Measurements from ENCODE around the gene CNOT2. TPM values are rescaled to one million over a fixed set of nuclear protein-coding genes. Genes with fewer than 3 reads are reported as not detected.

The CNOT2 gene
- total RNA-seq, 1 experiment from 2014 or later, result 85.4 TPM

DNA sequence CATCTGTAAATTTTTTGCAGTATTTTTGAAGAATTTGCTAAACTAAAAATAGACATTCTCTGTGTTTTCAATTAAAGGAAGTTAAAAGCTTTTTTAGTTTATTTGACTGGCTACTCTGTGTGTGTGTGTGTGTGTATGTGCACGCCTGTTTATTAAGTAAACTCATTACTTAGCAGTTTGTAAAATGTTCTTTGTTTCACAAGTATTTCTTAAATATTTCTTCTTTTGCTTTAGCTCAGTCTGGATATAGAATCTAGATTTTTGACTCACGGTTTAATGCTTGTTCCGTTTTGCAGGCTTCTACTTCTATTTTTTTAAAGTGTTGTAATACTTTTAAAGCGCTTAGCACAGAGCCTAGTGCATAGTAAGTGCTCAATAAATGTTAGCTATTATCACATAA, 76.4 kb downstream of the CNOT2 start:
- H3K9me2 ChIP-seq (ENCODE audit: insufficient read depth), result no peaks in the 10 kb centered on the region
- no peaks in the 10 kb centered on the region for H3K27me3 ChIP-seq (ENCODE audit: insufficient read depth, low read depth)
- no peak overlapping the region for H3K27ac ChIP-seq
- no peak overlapping the region for H2AFZ ChIP-seq
- H3K79me2 ChIP-seq (ENCODE audit: low read depth), result 0 out of 2 replicates have a peak, but pooled peaks cover 3% of the 10 kb centered on the region
- POLR2A ChIA-PET (ENCODE audit: unreplicated experiment), result interaction anchor here (0.6 kb wide), 1 partner anchor 130 kb away, joined by 4 read pairs; no protein-coding TSS in a partner anchor
- no peak overlapping the region for H3K4me2 ChIP-seq
- H3K36me3 ChIP-seq (ENCODE audit: low read depth), result no peaks in the 10 kb centered on the region; the same call in 1 of the 2 replicates
- H3F3A ChIP-seq (ENCODE audit: insufficient read depth, low read depth), result 0 out of 2 replicates have a peak, but pooled peaks cover 2% of the 10 kb centered on the region
- TF ChIP-seq, protein P1, sequence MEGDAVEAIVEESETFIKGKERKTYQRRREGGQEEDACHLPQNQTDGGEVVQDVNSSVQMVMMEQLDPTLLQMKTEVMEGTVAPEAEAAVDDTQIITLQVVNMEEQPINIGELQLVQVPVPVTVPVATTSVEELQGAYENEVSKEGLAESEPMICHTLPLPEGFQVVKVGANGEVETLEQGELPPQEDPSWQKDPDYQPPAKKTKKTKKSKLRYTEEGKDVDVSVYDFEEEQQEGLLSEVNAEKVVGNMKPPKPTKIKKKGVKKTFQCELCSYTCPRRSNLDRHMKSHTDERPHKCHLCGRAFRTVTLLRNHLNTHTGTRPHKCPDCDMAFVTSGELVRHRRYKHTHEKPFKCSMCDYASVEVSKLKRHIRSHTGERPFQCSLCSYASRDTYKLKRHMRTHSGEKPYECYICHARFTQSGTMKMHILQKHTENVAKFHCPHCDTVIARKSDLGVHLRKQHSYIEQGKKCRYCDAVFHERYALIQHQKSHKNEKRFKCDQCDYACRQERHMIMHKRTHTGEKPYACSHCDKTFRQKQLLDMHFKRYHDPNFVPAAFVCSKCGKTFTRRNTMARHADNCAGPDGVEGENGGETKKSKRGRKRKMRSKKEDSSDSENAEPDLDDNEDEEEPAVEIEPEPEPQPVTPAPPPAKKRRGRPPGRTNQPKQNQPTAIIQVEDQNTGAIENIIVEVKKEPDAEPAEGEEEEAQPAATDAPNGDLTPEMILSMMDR (conservative IDR thresholded peaks at IDR 0.05), result no peak
- TF ChIP-seq EZH2 (IDR thresholded peaks at IDR 0.05; ENCODE audit: low read depth), result no peak
- no peaks in the 10 kb centered on the region for H3K4me1 ChIP-seq (replicated peaks; ENCODE audit: insufficient read depth)
- peaks cover 15% of the 10 kb centered on the region for H4K20me1 ChIP-seq (ENCODE audit: insufficient read depth)
- no peak for DNase-seq
- intact Hi-C loops (cut with micrococcal nuclease; ENCODE audit: unreplicated experiment), result no loop called here
- BruUV-seq (replicated peaks), result no TSS peak
- CTCF ChIA-PET, result no interaction called here
- no peak overlapping the region for H3K4me3 ChIP-seq
- no peaks in the 10 kb centered on the region for H3K9me3 ChIP-seq (ENCODE audit: insufficient read depth, low read depth)

DNA sequence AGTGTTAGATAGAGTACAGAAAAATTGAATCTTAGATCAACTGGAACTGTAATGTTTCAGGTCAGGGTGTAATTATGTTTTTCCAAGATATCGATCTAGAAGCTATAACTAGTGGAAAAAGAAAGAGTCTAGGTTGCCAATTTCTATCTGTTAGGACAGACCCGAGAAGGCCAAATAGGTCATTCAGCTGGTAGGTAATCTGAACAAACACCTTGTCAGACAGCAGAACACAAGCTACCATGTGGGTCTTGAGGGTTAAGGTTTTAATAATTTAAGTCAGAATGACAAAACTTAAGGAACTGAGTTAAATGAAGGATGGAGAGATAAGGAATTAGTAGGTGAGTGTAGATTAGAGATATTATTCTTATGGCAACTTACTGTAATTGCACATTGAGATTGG, 78.0 kb downstream of the CNOT2 start:
- H3K4me3 ChIP-seq, result no peak overlapping the region
- CTCF ChIA-PET, result no interaction called here
- H3F3A ChIP-seq (ENCODE audit: insufficient read depth, low read depth), result 0 out of 2 replicates have a peak, but pooled peaks cover 2% of the 10 kb centered on the region
- no peak overlapping the region for H2AFZ ChIP-seq
- no peaks in the 10 kb centered on the region; the same call in 1 of the 2 replicates for H3K36me3 ChIP-seq (ENCODE audit: low read depth)
- peaks cover 6% of the 10 kb centered on the region for H4K20me1 ChIP-seq (ENCODE audit: insufficient read depth)
- H3K4me2 ChIP-seq, result no peak overlapping the region
- intact Hi-C loops (cut with micrococcal nuclease; ENCODE audit: unreplicated experiment), result no loop called here
- H3K79me2 ChIP-seq (ENCODE audit: low read depth), result 0 out of 2 replicates have a peak, but pooled peaks cover 3% of the 10 kb centered on the region
- no peaks in the 10 kb centered on the region for H3K4me1 ChIP-seq (replicated peaks; ENCODE audit: insufficient read depth)
- H3K9me2 ChIP-seq (ENCODE audit: insufficient read depth), result no peaks in the 10 kb centered on the region
- TF ChIP-seq EZH2 (IDR thresholded peaks at IDR 0.05; ENCODE audit: low read depth), result no peak
- TF ChIP-seq, protein P1 (conservative IDR thresholded peaks at IDR 0.05), result no peak
- POLR2A ChIA-PET (ENCODE audit: unreplicated experiment), result no interaction called here
- H3K9me3 ChIP-seq (ENCODE audit: insufficient read depth, low read depth), result no peaks in the 10 kb centered on the region
- no peaks in the 10 kb centered on the region for H3K27me3 ChIP-seq (ENCODE audit: insufficient read depth, low read depth)
- no peak overlapping the region for H3K27ac ChIP-seq
- DNase-seq, result no peak
- BruUV-seq (replicated peaks), result no TSS peak

DNA sequence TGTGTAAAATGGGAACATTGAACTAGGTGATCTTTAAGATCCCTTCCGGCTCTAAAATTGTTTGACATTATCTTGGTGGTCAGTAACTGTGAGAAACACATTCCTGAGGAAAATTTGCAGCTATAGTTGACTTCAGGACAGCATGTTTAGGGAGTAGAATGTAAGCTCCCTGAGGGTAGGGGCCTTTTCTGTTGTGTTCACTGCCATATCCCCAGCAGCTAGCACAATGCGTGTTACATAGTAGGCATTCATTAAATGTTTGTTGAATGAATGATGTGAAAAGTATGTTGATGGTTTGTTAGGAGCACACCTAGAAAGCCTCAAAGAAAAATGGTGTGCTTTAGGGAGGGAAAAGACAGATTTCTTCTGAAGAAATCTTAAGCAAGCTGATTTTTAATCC, 84.3 kb downstream of the CNOT2 start:
- CTCF ChIA-PET, result interaction anchor here (0.6 kb wide), 1 partner anchor 400 kb away, joined by 4 read pairs; no protein-coding TSS in a partner anchor
- POLR2A ChIA-PET (ENCODE audit: unreplicated experiment), result no interaction called here

More for the DNA sequence above, 84.3 kb downstream of the CNOT2 start:
- Histone ChIP-seq H2AFZ (no peak overlapping the region), H3K27ac (no peak overlapping the region), H3F3A (ENCODE audit: insufficient read depth, low read depth) (no peaks in the 10 kb centered on the region), H3K4me3 (no peak overlapping the region), H3K27me3 (ENCODE audit: insufficient read depth, low read depth) (no peaks in the 10 kb centered on the region), H3K36me3 (ENCODE audit: low read depth) (peaks cover 9% of the 10 kb centered on the region; the same call in 1 of the 2 replicates), H4K20me1 (ENCODE audit: insufficient read depth) (peaks cover 4% of the 10 kb centered on the region; the same call in 1 of the 2 replicates), H3K4me2 (no peak overlapping the region), H3K9me2 (ENCODE audit: insufficient read depth) (no peaks in the 10 kb centered on the region), H3K9me3 (ENCODE audit: insufficient read depth, low read depth) (no peaks in the 10 kb centered on the region), H3K79me2 (ENCODE audit: low read depth) (no peaks in the 10 kb centered on the region), H3K4me1 (replicated peaks; ENCODE audit: insufficient read depth) (peaks cover 8% of the 10 kb centered on the region; the same call in 1 of the 2 replicates)
- no peak for DNase-seq
- BruUV-seq (replicated peaks), result no TSS peak
- no peak for TF ChIP-seq EZH2 (IDR thresholded peaks at IDR 0.05; ENCODE audit: low read depth)
- TF ChIP-seq, protein P1 (conservative IDR thresholded peaks at IDR 0.05), result no peak
- intact Hi-C loops (cut with micrococcal nuclease; ENCODE audit: unreplicated experiment), result no loop called here
